ENCODE data around the gene QRFP.
A peak's percentile ranks its signal among the peaks of the same experiment; 100 is the strongest.

QRFP gene

DNA sequence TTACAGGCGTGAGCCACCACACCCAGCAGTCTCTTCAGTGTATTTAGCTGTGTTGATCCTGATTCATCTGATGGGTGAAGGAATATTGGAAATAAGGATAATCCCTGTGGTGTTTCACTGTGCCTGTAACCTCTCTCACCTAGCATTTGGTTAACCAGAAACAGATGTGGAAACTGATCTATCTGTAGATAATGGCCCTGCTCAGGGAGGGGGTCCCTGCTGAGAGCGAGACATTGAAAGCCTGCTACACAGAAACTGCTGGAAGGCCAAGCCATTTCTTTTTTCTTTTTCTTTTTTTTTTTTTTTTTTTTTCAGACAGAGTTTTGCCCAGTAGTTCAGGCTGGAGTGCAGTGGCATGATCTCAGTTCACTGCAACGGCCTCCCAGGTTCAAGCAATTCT, 28.4 kb downstream of the QRFP start:
- no peak overlapping the region for H3K27ac ChIP-seq (ENCODE audit: extremely low read depth, low read depth, low read length)
- H3K4me1 ChIP-seq (ENCODE audit: control insufficient read depth, insufficient read depth, low read length): no peaks in the 10 kb centered on the region
- ChIA-PET CTCF (interaction anchor here (0.6 to 13.9 kb wide), 13 partner anchors 11 to 435 kb away, joined by 3 to 400 read pairs (median 19); no protein-coding TSS in a partner anchor), POLR2A (interaction anchor here (1.3 kb wide), 1 partner anchor 162 kb away, joined by 5 read pairs; no protein-coding TSS in a partner anchor)
- H3K9me3 ChIP-seq (ENCODE audit: control insufficient read depth, insufficient read depth, low read depth, low read length): no peaks in the 10 kb centered on the region
- no peak overlapping the region for H3K4me3 ChIP-seq (ENCODE audit: low read depth, low read length)
- TF ChIP-seq ZNF596 (tag by site-specific recombination; IDR thresholded peaks at IDR 0.05) (0 out of 2 replicates have a peak, but pooled peaks have one; percentile 8), ZNF366 (tag by site-specific recombination; conservative IDR thresholded peaks at IDR 0.05) (no peak), ZIC2 (tag by site-specific recombination; IDR thresholded peaks at IDR 0.05) (peak; percentile 49), MEIS1 (CRISPR knock-in tag; IDR thresholded peaks at IDR 0.05; ENCODE audit: borderline replicate concordance) (no peak), IKZF3 (tag by site-specific recombination; IDR thresholded peaks at IDR 0.05) (0 out of 2 replicates have a peak, but pooled peaks have one; percentile 26)
- TF ChIP-seq, protein P1, sequence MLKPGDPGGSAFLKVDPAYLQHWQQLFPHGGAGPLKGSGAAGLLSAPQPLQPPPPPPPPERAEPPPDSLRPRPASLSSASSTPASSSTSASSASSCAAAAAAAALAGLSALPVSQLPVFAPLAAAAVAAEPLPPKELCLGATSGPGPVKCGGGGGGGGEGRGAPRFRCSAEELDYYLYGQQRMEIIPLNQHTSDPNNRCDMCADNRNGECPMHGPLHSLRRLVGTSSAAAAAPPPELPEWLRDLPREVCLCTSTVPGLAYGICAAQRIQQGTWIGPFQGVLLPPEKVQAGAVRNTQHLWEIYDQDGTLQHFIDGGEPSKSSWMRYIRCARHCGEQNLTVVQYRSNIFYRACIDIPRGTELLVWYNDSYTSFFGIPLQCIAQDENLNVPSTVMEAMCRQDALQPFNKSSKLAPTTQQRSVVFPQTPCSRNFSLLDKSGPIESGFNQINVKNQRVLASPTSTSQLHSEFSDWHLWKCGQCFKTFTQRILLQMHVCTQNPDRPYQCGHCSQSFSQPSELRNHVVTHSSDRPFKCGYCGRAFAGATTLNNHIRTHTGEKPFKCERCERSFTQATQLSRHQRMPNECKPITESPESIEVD (tag by site-specific recombination; IDR thresholded peaks at IDR 0.05): 0 out of 2 replicates have a peak, but pooled peaks have one; percentile 18
- H3K36me3 ChIP-seq (ENCODE audit: control insufficient read depth in 2 of 2, insufficient read depth in 1 of 2, low read length in 2 of 2): peaks cover 0 to 61% of the 10 kb centered on the region in 2 experiments; a peak in 1 of 3 replicates

DNA sequence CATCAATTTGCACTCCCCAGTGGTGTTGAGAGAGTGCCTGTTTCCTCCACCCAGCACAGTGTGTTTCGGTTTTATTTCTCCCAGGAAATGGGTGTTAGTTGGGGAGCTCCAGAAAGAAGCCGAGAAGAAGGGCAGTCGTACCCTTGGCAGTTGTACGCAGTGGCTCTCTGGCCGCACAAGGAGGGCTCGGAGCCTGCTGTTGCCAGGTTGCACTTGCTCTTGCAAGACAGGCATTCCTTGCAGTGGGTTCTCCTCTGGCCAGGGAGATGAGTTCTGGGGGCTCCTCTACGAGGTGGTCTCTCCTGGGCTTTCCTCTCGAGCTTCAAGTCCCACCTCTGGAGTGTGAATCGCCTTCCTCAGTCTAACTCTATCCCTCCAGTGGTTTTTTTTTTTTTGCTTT, 29.1 kb downstream of the QRFP start:
- H3K9me3 ChIP-seq (ENCODE audit: control insufficient read depth, insufficient read depth, low read depth, low read length): no peaks in the 10 kb centered on the region
- peaks cover 0 to 61% of the 10 kb centered on the region in 2 experiments; a peak in 1 of 3 replicates for H3K36me3 ChIP-seq (ENCODE audit: control insufficient read depth in 2 of 2, insufficient read depth in 1 of 2, low read length in 2 of 2)
- H3K4me1 ChIP-seq (ENCODE audit: control insufficient read depth, insufficient read depth, low read length): no peaks in the 10 kb centered on the region
- TF ChIP-seq, protein P2, sequence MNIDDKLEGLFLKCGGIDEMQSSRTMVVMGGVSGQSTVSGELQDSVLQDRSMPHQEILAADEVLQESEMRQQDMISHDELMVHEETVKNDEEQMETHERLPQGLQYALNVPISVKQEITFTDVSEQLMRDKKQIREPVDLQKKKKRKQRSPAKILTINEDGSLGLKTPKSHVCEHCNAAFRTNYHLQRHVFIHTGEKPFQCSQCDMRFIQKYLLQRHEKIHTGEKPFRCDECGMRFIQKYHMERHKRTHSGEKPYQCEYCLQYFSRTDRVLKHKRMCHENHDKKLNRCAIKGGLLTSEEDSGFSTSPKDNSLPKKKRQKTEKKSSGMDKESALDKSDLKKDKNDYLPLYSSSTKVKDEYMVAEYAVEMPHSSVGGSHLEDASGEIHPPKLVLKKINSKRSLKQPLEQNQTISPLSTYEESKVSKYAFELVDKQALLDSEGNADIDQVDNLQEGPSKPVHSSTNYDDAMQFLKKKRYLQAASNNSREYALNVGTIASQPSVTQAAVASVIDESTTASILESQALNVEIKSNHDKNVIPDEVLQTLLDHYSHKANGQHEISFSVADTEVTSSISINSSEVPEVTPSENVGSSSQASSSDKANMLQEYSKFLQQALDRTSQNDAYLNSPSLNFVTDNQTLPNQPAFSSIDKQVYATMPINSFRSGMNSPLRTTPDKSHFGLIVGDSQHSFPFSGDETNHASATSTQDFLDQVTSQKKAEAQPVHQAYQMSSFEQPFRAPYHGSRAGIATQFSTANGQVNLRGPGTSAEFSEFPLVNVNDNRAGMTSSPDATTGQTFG (tag by site-specific recombination; IDR thresholded peaks at IDR 0.05; ENCODE audit: borderline replicate concordance): no peak
- TF ChIP-seq IKZF3 (tag by site-specific recombination; IDR thresholded peaks at IDR 0.05) (no peak), ZNF19 (tag by site-specific recombination; IDR thresholded peaks at IDR 0.05; ENCODE audit: low read depth) (no peak), ZEB2 (tag by site-specific recombination; IDR thresholded peaks at IDR 0.05) (no peak), ZNF510 (tag by site-specific recombination; IDR thresholded peaks at IDR 0.05; ENCODE audit: insufficient replicate concordance) (no peak), MEIS1 (CRISPR knock-in tag; IDR thresholded peaks at IDR 0.05; ENCODE audit: borderline replicate concordance) (no peak), ZNF169 (tag by site-specific recombination; IDR thresholded peaks at IDR 0.05) (no peak), ZNF16 (tag by site-specific recombination; IDR thresholded peaks at IDR 0.05; ENCODE audit: low read depth) (no peak)
- TF ChIP-seq, protein P3, sequence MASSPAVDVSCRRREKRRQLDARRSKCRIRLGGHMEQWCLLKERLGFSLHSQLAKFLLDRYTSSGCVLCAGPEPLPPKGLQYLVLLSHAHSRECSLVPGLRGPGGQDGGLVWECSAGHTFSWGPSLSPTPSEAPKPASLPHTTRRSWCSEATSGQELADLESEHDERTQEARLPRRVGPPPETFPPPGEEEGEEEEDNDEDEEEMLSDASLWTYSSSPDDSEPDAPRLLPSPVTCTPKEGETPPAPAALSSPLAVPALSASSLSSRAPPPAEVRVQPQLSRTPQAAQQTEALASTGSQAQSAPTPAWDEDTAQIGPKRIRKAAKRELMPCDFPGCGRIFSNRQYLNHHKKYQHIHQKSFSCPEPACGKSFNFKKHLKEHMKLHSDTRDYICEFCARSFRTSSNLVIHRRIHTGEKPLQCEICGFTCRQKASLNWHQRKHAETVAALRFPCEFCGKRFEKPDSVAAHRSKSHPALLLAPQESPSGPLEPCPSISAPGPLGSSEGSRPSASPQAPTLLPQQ (tag by site-specific recombination; IDR thresholded peaks at IDR 0.05): no peak
- TF ChIP-seq, protein P4, sequence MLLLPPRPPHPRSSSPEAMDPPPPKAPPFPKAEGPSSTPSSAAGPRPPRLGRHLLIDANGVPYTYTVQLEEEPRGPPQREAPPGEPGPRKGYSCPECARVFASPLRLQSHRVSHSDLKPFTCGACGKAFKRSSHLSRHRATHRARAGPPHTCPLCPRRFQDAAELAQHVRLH (tag by site-specific recombination; IDR thresholded peaks at IDR 0.05): no peak
- TF ChIP-seq, protein P5, sequence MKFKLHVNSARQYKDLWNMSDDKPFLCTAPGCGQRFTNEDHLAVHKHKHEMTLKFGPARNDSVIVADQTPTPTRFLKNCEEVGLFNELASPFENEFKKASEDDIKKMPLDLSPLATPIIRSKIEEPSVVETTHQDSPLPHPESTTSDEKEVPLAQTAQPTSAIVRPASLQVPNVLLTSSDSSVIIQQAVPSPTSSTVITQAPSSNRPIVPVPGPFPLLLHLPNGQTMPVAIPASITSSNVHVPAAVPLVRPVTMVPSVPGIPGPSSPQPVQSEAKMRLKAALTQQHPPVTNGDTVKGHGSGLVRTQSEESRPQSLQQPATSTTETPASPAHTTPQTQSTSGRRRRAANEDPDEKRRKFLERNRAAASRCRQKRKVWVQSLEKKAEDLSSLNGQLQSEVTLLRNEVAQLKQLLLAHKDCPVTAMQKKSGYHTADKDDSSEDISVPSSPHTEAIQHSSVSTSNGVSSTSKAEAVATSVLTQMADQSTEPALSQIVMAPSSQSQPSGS (tag by site-specific recombination; IDR thresholded peaks at IDR 0.05; ENCODE audit: low read depth): no peak
- ChIA-PET POLR2A (interaction anchor here (0.9 to 1.3 kb wide), 3 partner anchors 157 to 161 kb away, joined by 3 to 5 read pairs (median 5); no protein-coding TSS in a partner anchor), CTCF (interaction anchor here (0.7 to 13.9 kb wide), 27 partner anchors 11 to 407 kb away, joined by 3 to 400 read pairs (median 9); partner anchors contain the start of genes FIBCD1 and QRFP)
- H3K4me3 ChIP-seq (ENCODE audit: low read depth, low read length): no peak overlapping the region
- no peak overlapping the region for H3K27ac ChIP-seq (ENCODE audit: extremely low read depth, low read depth, low read length)

Measured in HEK293 (cell line).